WTC11 (cell line): Measurements from ENCODE around the gene OR13C3. TPM values are rescaled to one million over a fixed set of nuclear protein-coding genes. Genes with fewer than 3 reads are reported as not detected.

Experiments used
- ATAC-seq: fragments of 200-7000 bp; cut with Tn5 transposase; 2 replicates; pipeline ENCODE4 v1.10.0; 2021; ENCODE audit warnings: mild to moderate bottlenecking, moderate library complexity
- CTCF ChIA-PET: fragments of 300-600 bp; sonication (Branson Sonifier 250); formaldehyde crosslinking; loops from one replicate; lab custom pipeline; 2021; ENCODE audit warnings: antibody characterized with exemption; lab: Charles Lee
- POLR2A ChIA-PET: fragments of 350-600 bp; sonication (Branson Sonifier 250); formaldehyde crosslinking; loops from one replicate; lab custom pipeline; 2021; ENCODE audit warnings: antibody characterized with exemption; lab: Charles Lee
- DNase-seq: peaks from one replicate; pipeline ENCODE4 v3.0.0; 2021; ENCODE audit warnings: low spot score
- H3K27ac Mint-ChIP-seq: 2 replicates; pipeline ENCODE4 v1.8.0; 2021; ENCODE audit warnings: mixed read lengths
- H3K27me3 Mint-ChIP-seq: 2 replicates; pipeline ENCODE4 v1.8.0; 2021; ENCODE audit warnings: low read depth, mild to moderate bottlenecking, moderate library complexity, mixed read lengths
- H3K36me3 Mint-ChIP-seq: 2 replicates; pipeline ENCODE4 v1.8.0; 2021; ENCODE audit warnings: mixed read lengths
- H3K4me1 Mint-ChIP-seq: 2 replicates; pipeline ENCODE4 v1.8.0; 2022; ENCODE audit warnings: mixed read lengths
- H3K4me3 Mint-ChIP-seq: 2 replicates; pipeline ENCODE4 v1.8.0; 2021; ENCODE audit warnings: mild to moderate bottlenecking, moderate library complexity, mixed read lengths
- H3K9me3 Mint-ChIP-seq: 2 replicates; pipeline ENCODE4 v1.8.0; 2021; ENCODE audit warnings: mixed read lengths
- AFF4 ChIP-seq: sonication (generic); formaldehyde crosslinking; IDR thresholded peaks from 2 replicates; pipeline ENCODE4 v1.8.1; 2023; ENCODE audit warnings: mild to moderate bottlenecking, missing genetic modification reagents, borderline replicate concordance
- ATF2 ChIP-seq: sonication (generic); formaldehyde crosslinking; IDR thresholded peaks from 2 replicates; pipeline ENCODE4 v1.8.1; 2022; ENCODE audit warnings: low read depth, missing genetic modification reagents, borderline replicate concordance
- ATF3 ChIP-seq: sonication (generic); formaldehyde crosslinking; conservative IDR thresholded peaks from 2 replicates; pipeline ENCODE4 v1.8.1; 2022; ENCODE audit warnings: mild to moderate bottlenecking, missing genetic modification reagents
- GTF2I ChIP-seq: fragments of 250-450 bp; sonication (Bioruptor Pico); conservative IDR thresholded peaks from 2 replicates; pipeline ENCODE4 v1.4.0; 2021; ENCODE audit warnings: mild to moderate bottlenecking
- NFYB ChIP-seq: sonication (generic); formaldehyde crosslinking; conservative IDR thresholded peaks from 2 replicates; pipeline ENCODE4 v1.8.0; 2022; ENCODE audit warnings: low read depth, missing genetic modification reagents
- NR3C1 ChIP-seq: sonication (generic); formaldehyde crosslinking; conservative IDR thresholded peaks from 2 replicates; pipeline ENCODE4 v1.8.1; 2023; ENCODE audit warnings: low read depth, mild to moderate bottlenecking, missing genetic modification reagents
- STAT6 ChIP-seq: sonication (generic); formaldehyde crosslinking; conservative IDR thresholded peaks from 2 replicates; pipeline ENCODE4 v1.8.1; 2023; ENCODE audit warnings: mild to moderate bottlenecking, low read depth, missing genetic modification reagents, moderate library complexity
- TCF7 ChIP-seq: sonication (generic); formaldehyde crosslinking; IDR thresholded peaks from 2 replicates; pipeline ENCODE4 v1.8.0; 2022; ENCODE audit warnings: mild to moderate bottlenecking, low read depth, missing genetic modification reagents, moderate library complexity
- TP53 ChIP-seq: sonication (generic); formaldehyde crosslinking; IDR thresholded peaks from 2 replicates; pipeline ENCODE4 v1.8.1; 2023; ENCODE audit warnings: mild to moderate bottlenecking, missing genetic modification reagents
- USF2 ChIP-seq: sonication (generic); formaldehyde crosslinking; IDR thresholded peaks from 2 replicates; pipeline ENCODE4 v1.8.1; 2023; ENCODE audit warnings: mild to moderate bottlenecking, missing genetic modification reagents, moderate library complexity
- ZNF121 ChIP-seq: sonication (generic); formaldehyde crosslinking; IDR thresholded peaks from 2 replicates; pipeline ENCODE4 v1.8.0; 2023; ENCODE audit warnings: missing genetic modification reagents
- ZNF138 ChIP-seq: sonication (generic); formaldehyde crosslinking; conservative IDR thresholded peaks from 2 replicates; pipeline ENCODE4 v1.8.1; 2022; ENCODE audit warnings: mild to moderate bottlenecking, moderate library complexity, missing genetic modification reagents
- ZNF512 ChIP-seq: sonication (generic); formaldehyde crosslinking; IDR thresholded peaks from 2 replicates; pipeline ENCODE4 v1.8.1; 2022; ENCODE audit warnings: missing genetic modification reagents, borderline replicate concordance
- ZNF532 ChIP-seq: fragments of 250-450 bp; sonication (Bioruptor Pico); IDR thresholded peaks from 2 replicates; pipeline ENCODE4 v1.9.0; 2021; ENCODE audit warnings: mild to moderate bottlenecking, borderline replicate concordance
- ZNF671 ChIP-seq: fragments of 250-450 bp; sonication (Bioruptor Pico); IDR thresholded peaks from 2 replicates; pipeline ENCODE4 v1.8.0; 2021; ENCODE audit warnings: mild to moderate bottlenecking
- total RNA-seq: library from RNA; stranded (reverse); gene quantifications from 3 replicates; pipeline ENCODE4 v1.2.3, GENCODE V29; 2021

OR13C3 gene
- total RNA-seq, 1 experiment from 2014 or later: not detected

- TF ChIP-seq NR3C1 (CRISPR knock-in tag) (no peak), TP53 (CRISPR knock-in tag) (no peak), AFF4 (CRISPR knock-in tag) (no peak), USF2 (CRISPR knock-in tag) (no peak), ATF3 (CRISPR knock-in tag) (no peak), ATF2 (CRISPR knock-in tag) (no peak)
These were observed 2.6 kb upstream of the OR13C3 start (continued) for GRCh38 chr9:104539275-104539674.

GRCh38 chr9:104527109-104527508 lies 9.5 kb downstream of the OR13C3 start, which contains the start of gene OR13C4:
TSS of gene OR13C4 (minus strand) at chr9:104527209. CDS start at chr9:104527209, 0 bp downstream.
- DNase-seq: no peak
- Mint-ChIP-seq H3K4me1 (peaks cover 2% of the 10 kb centered on the region), H3K36me3 (peaks cover 6% of the 10 kb centered on the region; the same call in 1 of the 2 replicates), H3K9me3 (peaks cover 36% of the 10 kb centered on the region), H3K4me3 (no peak within 1 kb of the TSS), H3K27ac (no peak within 1 kb of the TSS), H3K27me3 (no peaks in the 10 kb centered on the region)
- ATAC-seq: no peak
- ChIA-PET POLR2A (no interaction called here), CTCF (no interaction called here)
- TF ChIP-seq ZNF532 (CRISPR knock-in tag): no peak
- no peak for TF ChIP-seq GTF2I (CRISPR knock-in tag)
- no peak for TF ChIP-seq ZNF671 (CRISPR knock-in tag)
- no peak for TF ChIP-seq NFYB
- TF ChIP-seq ZNF512 (CRISPR knock-in tag): no peak
- TF ChIP-seq ZNF138 (CRISPR knock-in tag): no peak
- no peak for TF ChIP-seq TCF7 (CRISPR knock-in tag)
- no peak for TF ChIP-seq ZNF121 (CRISPR knock-in tag)
- no peak for TF ChIP-seq AFF4 (CRISPR knock-in tag)
- no peak for TF ChIP-seq STAT6 (CRISPR knock-in tag)
